Chondrocyte (in vitro differentiated cells): ENCODE data around the gene FATE1. TPM values are rescaled to one million over a fixed set of nuclear protein-coding genes. Genes with fewer than 3 reads are reported as not detected.
"Not testable (repeated sequence)": the region's sequence is repeated elsewhere in the genome, so short reads cannot be mapped to it uniquely, and the experiment has no call there.

Source experiments
- DNase-seq: peaks from one replicate; pipeline ENCODE4 v3.0.0; 2021; ENCODE audit warnings: mixed read lengths, low spot score
- H3K27ac Mint-ChIP-seq: one replicate; pipeline ENCODE4 v1.8.0; 2021; ENCODE audit warnings: mild to moderate bottlenecking, moderate library complexity, mixed read lengths; ENCODE audit not compliant: unreplicated experiment
- H3K27me3 Mint-ChIP-seq: 2 replicates; pipeline ENCODE4 v1.8.0; 2021; ENCODE audit warnings: low read depth, mixed read lengths
- H3K36me3 Mint-ChIP-seq: 2 replicates; pipeline ENCODE4 v1.8.0; 2021; ENCODE audit warnings: low read depth, mixed read lengths
- H3K4me1 Mint-ChIP-seq: 2 replicates; pipeline ENCODE4 v1.8.0; 2021; ENCODE audit warnings: low read depth, mild to moderate bottlenecking, mixed read lengths
- H3K4me3 Mint-ChIP-seq: one replicate; pipeline ENCODE4 v1.8.0; 2021; ENCODE audit warnings: mild to moderate bottlenecking, moderate library complexity, mixed read lengths; ENCODE audit not compliant: unreplicated experiment
- H3K9me3 Mint-ChIP-seq: 2 replicates; pipeline ENCODE4 v1.8.0; 2021; ENCODE audit warnings: low read depth, mixed read lengths
- CTCF ChIP-seq: fragments of 200-600 bp; sonication (generic); IDR thresholded peaks from 2 replicates; pipeline ENCODE4 v1.5.0; 2021; ENCODE audit warnings: antibody characterized with exemption, mild to moderate bottlenecking, moderate library complexity
- total RNA-seq: library from RNA; stranded (reverse); gene quantifications from 3 replicates; pipeline ENCODE4 v1.2.1, GENCODE V29; 2021

Gene FATE1
- total RNA-seq, 1 donor from 2014 or later = not detected

GRCh38 chrX:151695583-151696340 is 20.1 kb upstream of the FATE1 start:
- H3K27ac Mint-ChIP-seq = no peak overlapping the region
- H3K9me3 Mint-ChIP-seq = peaks cover 20% of the 10 kb centered on the region
- H3K4me3 Mint-ChIP-seq = no peak overlapping the region
- H3K4me1 Mint-ChIP-seq = no peaks in the 10 kb centered on the region
- peaks cover 12% of the 10 kb centered on the region for H3K27me3 Mint-ChIP-seq
- no peak for TF ChIP-seq CTCF
- no peaks in the 10 kb centered on the region for H3K36me3 Mint-ChIP-seq
- DNase-seq = no peak

GRCh38 chrX:151697082-151697481 is 18.8 kb upstream of the FATE1 start:
- not testable (repeated sequence) for H3K4me1 Mint-ChIP-seq, DNase-seq, H3K36me3 Mint-ChIP-seq, H3K4me3 Mint-ChIP-seq, H3K27ac Mint-ChIP-seq
- H3K27me3 Mint-ChIP-seq = peaks cover 12% of the 10 kb centered on the region
- H3K9me3 Mint-ChIP-seq = peaks cover 23% of the 10 kb centered on the region

- no peak overlapping the region for H3K4me3 Mint-ChIP-seq
- no peaks in the 10 kb centered on the region for H3K36me3 Mint-ChIP-seq
- H3K4me1 Mint-ChIP-seq = no peaks in the 10 kb centered on the region
- TF ChIP-seq CTCF = no peak
- H3K27me3 Mint-ChIP-seq = peaks cover 12% of the 10 kb centered on the region
- DNase-seq = no peak
- H3K9me3 Mint-ChIP-seq = peaks cover 23% of the 10 kb centered on the region
- H3K27ac Mint-ChIP-seq = no peak overlapping the region
These were observed 18.3 kb upstream of the FATE1 start for GRCh38 chrX:151697522-151697921.

GRCh38 chrX:151698485-151698884 is 17.4 kb upstream of the FATE1 start:
- Mint-ChIP-seq H3K36me3 (no peaks in the 10 kb centered on the region), H3K27me3 (peaks cover 10% of the 10 kb centered on the region), H3K9me3 (peaks cover 20% of the 10 kb centered on the region), H3K27ac (no peak overlapping the region), H3K4me3 (no peak overlapping the region), H3K4me1 (no peaks in the 10 kb centered on the region)
- no peak for DNase-seq
- TF ChIP-seq CTCF = no peak

GRCh38 chrX:151699746-151700145 is 16.1 kb upstream of the FATE1 start:
- H3K4me1 Mint-ChIP-seq = no peaks in the 10 kb centered on the region
- H3K4me3 Mint-ChIP-seq = no peak overlapping the region
- no peak for TF ChIP-seq CTCF
- no peaks in the 10 kb centered on the region for H3K36me3 Mint-ChIP-seq
- peaks cover 7% of the 10 kb centered on the region for H3K27me3 Mint-ChIP-seq
- no peak overlapping the region for H3K27ac Mint-ChIP-seq
- peaks cover 20% of the 10 kb centered on the region for H3K9me3 Mint-ChIP-seq
- DNase-seq = no peak

- no peak for DNase-seq
- Mint-ChIP-seq H3K4me1 (no peaks in the 10 kb centered on the region), H3K36me3 (no peaks in the 10 kb centered on the region), H3K27ac (no peak overlapping the region), H3K9me3 (peaks cover 21% of the 10 kb centered on the region), H3K4me3 (no peak overlapping the region), H3K27me3 (peaks cover 6% of the 10 kb centered on the region)
- no peak for TF ChIP-seq CTCF
These were observed 15.3 kb upstream of the FATE1 start for GRCh38 chrX:151700581-151700980.
